GM13976 (cell line): Measurements from ENCODE around the gene SLC4A8.

Experiments used
- DNase-seq: peaks from one replicate; pipeline ENCODE4 v3.0.0; 2012; ENCODE audit warnings: low spot score
- CTCF ChIP-seq: IDR thresholded peaks from 2 replicates; pipeline ENCODE4 v1.5.1; 2012; ENCODE audit warnings: borderline replicate concordance, mild to moderate bottlenecking; ENCODE audit not compliant: insufficient read depth; ENCODE audit errors: extremely low read depth, missing control alignments, control extremely low read depth
- in situ Hi-C: fragments of 300-500 bp; cut with MboI; formaldehyde crosslinking; loops from one replicate; pipeline ENCODE4 v1.12.0; 2022; ENCODE audit warnings: low sequenced_read_pairs, mixed read lengths, inconsistent platforms; ENCODE audit not compliant: unreplicated experiment

Gene SLC4A8

GRCh38 chr12:51417826-51418225, 6.8 kb upstream of the SLC4A8 start:
- in situ Hi-C loops = loop anchor here (25.0 kb wide), 1 partner anchor 269 kb away; no protein-coding TSS in a partner anchor
- TF ChIP-seq CTCF = no peak

GRCh38 chr12:51419425-51420193, 5.0 kb upstream of the SLC4A8 start:
- in situ Hi-C loops = loop anchor here (10.0 to 25.0 kb wide), 2 partner anchors 105 to 268 kb away; no protein-coding TSS in a partner anchor

More at GRCh38 chr12:51417826-51418225, 6.8 kb upstream of the SLC4A8 start:
- no peak for DNase-seq

GRCh38 chr12:51421266-51421884, 3.3 kb upstream of the SLC4A8 start:
- TF ChIP-seq CTCF = peak; percentile 66
- DNase-seq = peak; percentile 65
- in situ Hi-C loops = loop anchor here (10.0 to 25.0 kb wide), 2 partner anchors 103 to 266 kb away; no protein-coding TSS in a partner anchor

More at GRCh38 chr12:51419425-51420193, 5.0 kb upstream of the SLC4A8 start:
- no peak for TF ChIP-seq CTCF
- no peak for DNase-seq

- in situ Hi-C loops = loop anchor here (10.0 to 25.0 kb wide), 2 partner anchors 101 to 263 kb away; no protein-coding TSS in a partner anchor
- no peak for DNase-seq
- TF ChIP-seq CTCF = no peak
Measured at GRCh38 chr12:51424094-51424661, 453 bp upstream of the SLC4A8 start.

- no peak for TF ChIP-seq CTCF
- no peak for DNase-seq
- in situ Hi-C loops = loop anchor here (10.0 kb wide), 1 partner anchor 97 kb away; no protein-coding TSS in a partner anchor
Measured at GRCh38 chr12:51428256-51428655, 3.6 kb downstream of the SLC4A8 start.

- in situ Hi-C loops = loop anchor here (10.0 kb wide), 1 partner anchor 95 kb away; no protein-coding TSS in a partner anchor
- TF ChIP-seq CTCF = no peak
- no peak for DNase-seq
Measured at GRCh38 chr12:51429700-51430099, 5.1 kb downstream of the SLC4A8 start.
